Ascending aorta (tissue), 2 donors: ENCODE results near the gene SLC9C1. TPM values are rescaled to one million over a fixed set of nuclear protein-coding genes. Genes with fewer than 3 reads are reported as not detected.
A peak's percentile ranks its signal among the peaks of the same experiment; 100 is the strongest.

ENCODE experiments used
- DNase-seq, 2 donors: peaks; one replicate each; pipeline ENCODE4 v3.0.0-alpha.2; 2019; ENCODE audit warnings: low spot score in 2 of 2
- H3K27ac ChIP-seq, 2 donors: fragments of 200-600 bp; sonication (generic); one replicate each; pipeline ENCODE4 v1.5.1; 2016 to 2017; ENCODE audit warnings: mild to moderate bottlenecking in 1 of 2
- H3K27me3 ChIP-seq: fragments of 200-600 bp; sonication (generic); one replicate; pipeline ENCODE4 v1.5.1; 2017
- H3K36me3 ChIP-seq, 2 donors: fragments of 200-600 bp; sonication (generic); one replicate each; pipeline ENCODE4 v1.5.1; 2016
- H3K4me1 ChIP-seq, 2 donors: fragments of 200-600 bp; sonication (generic); one replicate each; pipeline ENCODE4 v1.5.1; 2016 to 2017; ENCODE audit warnings: mild to moderate bottlenecking in 1 of 2
- H3K4me3 ChIP-seq, 2 donors: fragments of 200-600 bp; sonication (generic); one replicate each; pipeline ENCODE4 v1.5.1; 2016 to 2017; ENCODE audit warnings: mild to moderate bottlenecking in 1 of 2
- H3K9me3 ChIP-seq, 2 donors: fragments of 200-600 bp; sonication (generic); one replicate each; pipeline ENCODE4 v1.5.1; 2016
- intact Hi-C: fragments of 100-400 bp; cut with DNase I; formaldehyde crosslinking; loops from one replicate; pipeline ENCODE4 v1.15.1; 2023
- total RNA-seq: library from RNA; depleted of rRNA; stranded (reverse); fragments of >200 nt; gene quantifications from one replicate; pipeline ENCODE4 v1.1.0, GENCODE V29; 2016
- TF ChIP-seq, protein P1 (sequence below), 3 experiments: fragments of 200-600 bp in 2 of 3; fragments of 450-650 bp in 1 of 3; sonication (generic) in 2 of 3; IDR thresholded peaks; one replicate each; pipeline ENCODE4 v1.5.1; 2016 to 2019; ENCODE audit warnings: antibody characterized with exemption in 3 of 3, mild to moderate bottlenecking in 1 of 3, moderate library complexity in 1 of 3

The SLC9C1 gene
- 0.32 TPM for total RNA-seq

DNA sequence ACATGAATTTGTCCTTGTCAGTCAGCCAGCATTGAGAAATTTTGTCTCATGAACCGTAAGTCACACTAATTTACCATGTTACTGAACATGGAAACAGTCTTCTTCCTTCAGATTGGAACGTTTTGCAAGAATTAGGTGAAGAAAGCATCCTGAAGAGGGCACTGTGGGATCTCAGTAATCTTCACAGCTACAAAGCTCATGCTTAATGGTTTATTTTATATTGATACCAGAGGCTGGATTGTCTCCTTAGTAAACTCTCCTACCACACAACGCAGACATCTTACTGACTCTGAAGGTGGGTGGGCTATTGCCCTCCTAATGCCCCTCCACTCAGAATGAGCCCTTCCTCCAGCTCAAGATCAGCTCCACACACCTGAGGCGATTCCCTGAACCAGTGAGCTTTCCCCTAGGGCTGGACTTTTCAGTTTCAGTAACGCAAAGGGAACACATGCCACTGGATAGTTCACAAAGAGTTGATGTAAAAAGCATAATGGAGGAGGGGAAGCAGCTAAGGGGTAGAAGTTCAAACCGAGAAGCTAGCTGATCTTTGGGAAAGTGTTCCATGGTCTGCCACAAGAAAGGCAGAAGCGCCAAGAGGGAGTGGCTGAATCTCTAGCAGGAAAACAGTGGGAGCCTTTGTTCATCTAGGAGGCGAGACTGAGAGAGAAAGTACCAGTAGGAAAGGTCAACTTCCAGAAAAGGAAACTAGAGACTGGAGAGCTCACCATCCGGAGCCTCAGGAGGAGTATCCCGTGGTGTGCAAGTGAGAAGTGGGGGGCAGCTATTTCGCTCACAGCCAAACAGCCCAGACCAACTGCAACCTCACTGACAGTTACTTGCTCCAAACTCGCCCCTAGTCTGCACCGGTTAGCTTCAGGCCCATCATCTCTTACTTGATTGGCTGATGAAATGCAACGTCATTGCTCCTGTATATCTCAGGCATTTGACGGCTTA is at the start of gene SLC9C1:
TSS of gene SLC9C1 (minus strand) at position 849 of the 954 bp plus-strand sequence. CDS start 7,425 bp downstream, outside the sequence.
- DNase-seq: no peak
- no peaks in the 10 kb centered on the region for H3K9me3 ChIP-seq

DNA sequence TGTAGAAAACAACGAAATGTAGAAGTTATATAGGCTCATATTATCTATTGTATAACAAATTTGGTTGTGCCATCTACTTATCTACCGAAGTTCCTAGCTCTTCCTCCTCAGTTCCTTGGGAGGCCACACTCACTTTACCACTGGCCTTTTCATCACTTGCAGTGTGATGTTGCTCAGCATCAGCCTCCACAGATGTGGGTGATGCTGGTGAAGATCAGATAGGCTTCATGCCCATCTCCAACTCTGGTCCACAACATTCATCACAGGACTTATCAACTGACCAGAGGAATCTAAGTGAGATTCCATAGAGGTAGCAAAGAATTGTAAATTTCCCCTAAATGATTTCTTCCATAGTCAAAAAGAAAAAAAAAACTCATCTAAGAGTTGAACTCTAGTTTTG is 47.4 kb upstream of the SLC9C1 start:
- H3K27ac ChIP-seq: peak overlapping the region in 1 of 2 donors; percentile 95
- H3K4me1 ChIP-seq: peaks cover 0 to 22% of the 10 kb centered on the region in 2 donors
- DNase-seq: no peak
- H3K36me3 ChIP-seq: peaks cover 11 to 28% of the 10 kb centered on the region in 2 donors
- TF ChIP-seq, protein P1, sequence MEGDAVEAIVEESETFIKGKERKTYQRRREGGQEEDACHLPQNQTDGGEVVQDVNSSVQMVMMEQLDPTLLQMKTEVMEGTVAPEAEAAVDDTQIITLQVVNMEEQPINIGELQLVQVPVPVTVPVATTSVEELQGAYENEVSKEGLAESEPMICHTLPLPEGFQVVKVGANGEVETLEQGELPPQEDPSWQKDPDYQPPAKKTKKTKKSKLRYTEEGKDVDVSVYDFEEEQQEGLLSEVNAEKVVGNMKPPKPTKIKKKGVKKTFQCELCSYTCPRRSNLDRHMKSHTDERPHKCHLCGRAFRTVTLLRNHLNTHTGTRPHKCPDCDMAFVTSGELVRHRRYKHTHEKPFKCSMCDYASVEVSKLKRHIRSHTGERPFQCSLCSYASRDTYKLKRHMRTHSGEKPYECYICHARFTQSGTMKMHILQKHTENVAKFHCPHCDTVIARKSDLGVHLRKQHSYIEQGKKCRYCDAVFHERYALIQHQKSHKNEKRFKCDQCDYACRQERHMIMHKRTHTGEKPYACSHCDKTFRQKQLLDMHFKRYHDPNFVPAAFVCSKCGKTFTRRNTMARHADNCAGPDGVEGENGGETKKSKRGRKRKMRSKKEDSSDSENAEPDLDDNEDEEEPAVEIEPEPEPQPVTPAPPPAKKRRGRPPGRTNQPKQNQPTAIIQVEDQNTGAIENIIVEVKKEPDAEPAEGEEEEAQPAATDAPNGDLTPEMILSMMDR (IDR thresholded peaks at IDR 0.05): no peak
- no peaks in the 10 kb centered on the region for H3K9me3 ChIP-seq
- intact Hi-C loops: no loop called here
- H3K4me3 ChIP-seq: no peak overlapping the region
- no peaks in the 10 kb centered on the region for H3K27me3 ChIP-seq

More for the DNA sequence above, at the start of gene SLC9C1:
- Histone ChIP-seq H3K4me1 (no peaks in the 10 kb centered on the region), H3K4me3 (peak within 1 kb of the TSS; percentile 35 to 71), H3K27ac (peak within 1 kb of the TSS; percentile 64 to 85), H3K36me3 (no peaks in the 10 kb centered on the region), H3K27me3 (no peaks in the 10 kb centered on the region)
- intact Hi-C loops: loop anchor here (2.0 to 5.0 kb wide), 3 partner anchors 34 to 239 kb away; no protein-coding TSS in a partner anchor
- TF ChIP-seq, protein P1 (IDR thresholded peaks at IDR 0.05): peak; percentile 34 to 74 (median 58)

DNA sequence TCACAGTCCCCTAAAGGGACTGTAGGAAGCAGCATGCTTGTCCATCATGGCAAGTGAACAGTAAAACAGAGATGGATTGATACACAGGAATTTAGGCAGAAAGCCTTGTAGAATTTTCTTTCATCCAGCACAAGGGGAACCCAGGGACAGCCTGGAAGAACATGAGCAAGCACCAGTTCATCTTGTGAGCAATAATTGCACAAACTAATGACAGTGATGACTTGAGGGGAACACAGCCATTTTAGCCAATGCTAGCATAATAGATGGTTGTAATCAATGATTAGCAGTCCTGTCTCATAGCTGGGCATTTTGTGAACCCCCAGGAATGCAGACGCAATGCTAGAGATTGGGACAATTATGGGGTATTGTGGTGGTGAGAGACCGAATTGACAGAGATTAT is 45.6 kb upstream of the SLC9C1 start:
- intact Hi-C loops: loop anchor here (10.0 kb wide), 1 partner anchor 475 kb away; no protein-coding TSS in a partner anchor
- Histone ChIP-seq H3K4me1 (peaks cover 0 to 18% of the 10 kb centered on the region in 2 donors), H3K4me3 (no peak overlapping the region)

DNA sequence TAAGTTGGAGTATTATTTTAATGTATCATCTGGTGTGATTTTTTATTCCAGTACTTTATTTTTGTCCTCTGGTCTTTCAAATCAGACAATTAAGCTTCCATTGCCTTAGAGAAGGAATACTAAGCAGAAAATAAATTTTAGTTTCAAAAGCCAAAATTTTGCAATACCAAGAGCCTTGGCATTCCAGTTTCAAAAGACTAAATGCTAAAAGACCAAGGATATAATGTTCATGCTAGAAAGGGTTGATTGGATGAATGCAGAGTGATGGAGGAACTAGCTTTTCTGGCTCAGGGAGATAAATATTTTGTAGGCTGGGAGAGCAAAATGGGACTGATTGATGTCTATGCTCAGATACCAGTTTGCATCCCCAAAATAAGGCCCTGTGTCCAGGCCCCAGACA is 45.1 kb upstream of the SLC9C1 start:
- H3K4me1 ChIP-seq: peaks cover 0 to 18% of the 10 kb centered on the region in 2 donors
- intact Hi-C loops: loop anchor here (10.0 kb wide), 1 partner anchor 474 kb away; no protein-coding TSS in a partner anchor

More for the DNA sequence above, 45.6 kb upstream of the SLC9C1 start:
- H3K9me3 ChIP-seq: no peaks in the 10 kb centered on the region
- peak overlapping the region; percentile 95 for H3K27ac ChIP-seq
- no peaks in the 10 kb centered on the region for H3K27me3 ChIP-seq
- peaks cover 0 to 11% of the 10 kb centered on the region in 2 donors for H3K36me3 ChIP-seq
- TF ChIP-seq, protein P1 (IDR thresholded peaks at IDR 0.05): no peak
- DNase-seq: no peak

DNA sequence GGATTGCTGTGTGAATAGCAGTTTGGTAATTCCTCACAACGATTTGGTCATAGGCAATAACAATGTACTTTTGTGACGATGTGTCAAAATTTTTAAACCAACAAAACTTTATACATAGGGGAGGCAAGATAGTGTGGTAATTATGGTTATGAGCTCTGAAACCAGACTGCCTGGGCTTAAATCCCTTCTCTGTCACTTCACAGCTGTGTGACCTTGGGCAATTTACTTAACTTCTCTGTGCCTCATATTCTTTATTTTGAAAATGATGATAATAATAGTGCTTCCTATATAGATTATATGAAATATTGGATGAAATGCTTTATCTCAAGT is 44.7 kb upstream of the SLC9C1 start:
- Histone ChIP-seq H3K27ac (peak overlapping the region; percentile 95), H3K4me1 (peaks cover 0 to 18% of the 10 kb centered on the region in 2 donors)

More for the DNA sequence above, 45.1 kb upstream of the SLC9C1 start:
- H3K36me3 ChIP-seq: peaks cover 0 to 7% of the 10 kb centered on the region in 2 donors
- H3K27ac ChIP-seq: peak overlapping the region; percentile 95
- DNase-seq: no peak
- H3K27me3 ChIP-seq: no peaks in the 10 kb centered on the region
- H3K9me3 ChIP-seq: no peaks in the 10 kb centered on the region
- TF ChIP-seq, protein P1 (IDR thresholded peaks at IDR 0.05): no peak
- H3K4me3 ChIP-seq: no peak overlapping the region

More for the DNA sequence above, 44.7 kb upstream of the SLC9C1 start:
- DNase-seq: no peak
- TF ChIP-seq, protein P1 (IDR thresholded peaks at IDR 0.05): no peak
- Histone ChIP-seq H3K27me3 (no peaks in the 10 kb centered on the region), H3K4me3 (no peak overlapping the region), H3K9me3 (no peaks in the 10 kb centered on the region), H3K36me3 (peaks cover 0 to 7% of the 10 kb centered on the region in 2 donors)
- intact Hi-C loops: loop anchor here (10.0 kb wide), 1 partner anchor 474 kb away; no protein-coding TSS in a partner anchor
